Measurements from ENCODE around the gene ZNF821.
"Not testable (repeated sequence)": the region's sequence is repeated elsewhere in the genome, so short reads cannot be mapped to it uniquely, and the experiment has no call there.

ZNF821 gene

DNA sequence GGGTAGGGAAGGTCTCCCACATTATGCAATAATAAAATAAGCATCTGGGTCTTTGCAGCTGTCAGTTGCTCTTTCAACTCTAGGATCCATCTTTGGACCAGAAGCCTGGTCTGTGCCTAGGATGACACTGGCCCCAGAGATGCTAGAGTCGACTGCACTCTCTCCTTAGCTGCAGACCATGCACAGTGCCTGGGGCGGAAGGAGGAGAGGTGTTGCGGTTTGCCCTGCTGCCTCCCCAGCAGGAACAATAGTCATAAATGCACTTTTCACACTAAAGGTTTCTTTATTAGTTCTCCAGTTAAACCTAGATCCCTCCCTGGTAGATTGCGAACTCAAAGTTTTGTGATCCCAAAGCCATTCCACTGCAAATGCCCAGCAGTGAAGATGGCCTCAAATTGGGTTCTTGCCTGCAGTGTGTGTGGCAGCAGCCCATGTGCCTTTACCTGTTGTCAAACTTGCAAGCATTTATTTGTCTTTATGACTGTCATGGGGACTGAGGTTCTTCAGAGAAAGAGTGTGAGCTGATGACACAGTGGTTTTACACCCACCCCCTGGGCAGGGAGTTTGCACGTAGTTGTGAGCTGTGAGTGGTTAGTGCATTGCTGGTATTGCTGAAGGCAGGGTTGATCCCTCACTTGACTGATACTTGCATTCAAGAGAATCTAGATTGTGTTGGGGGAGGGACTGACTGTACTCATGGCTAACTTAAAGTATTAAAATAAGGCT, 27.9 kb downstream of the ZNF821 start:
- no peak for DNase-seq

DNA sequence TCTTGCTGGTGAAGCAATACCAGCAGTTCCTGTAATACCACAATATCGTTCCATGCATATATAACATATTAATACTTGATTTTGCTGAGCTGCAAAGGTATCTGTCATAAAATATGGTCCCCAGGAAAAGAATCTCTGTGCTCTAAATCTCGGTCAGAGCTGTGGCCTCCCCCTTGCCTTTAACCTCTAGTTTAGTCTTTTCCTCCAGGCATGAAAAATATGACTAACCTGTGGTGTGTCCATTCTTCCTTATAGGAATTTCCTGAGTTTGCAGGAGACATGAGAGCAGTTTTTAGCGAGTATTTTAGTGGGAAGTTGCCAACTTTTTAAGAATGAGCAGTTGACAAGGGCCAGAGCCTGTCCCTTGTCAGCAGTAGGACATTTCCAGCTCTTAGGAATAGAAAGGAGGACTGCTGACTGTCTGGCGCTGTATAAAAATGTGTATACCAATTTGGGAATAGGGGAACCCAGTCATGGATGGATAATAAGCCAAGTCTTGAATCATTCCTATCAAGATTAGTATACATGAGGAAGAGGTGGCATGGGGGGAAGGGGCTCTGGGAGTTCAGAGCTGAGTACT, 29.5 kb downstream of the ZNF821 start:
- no peak for DNase-seq

DNA sequence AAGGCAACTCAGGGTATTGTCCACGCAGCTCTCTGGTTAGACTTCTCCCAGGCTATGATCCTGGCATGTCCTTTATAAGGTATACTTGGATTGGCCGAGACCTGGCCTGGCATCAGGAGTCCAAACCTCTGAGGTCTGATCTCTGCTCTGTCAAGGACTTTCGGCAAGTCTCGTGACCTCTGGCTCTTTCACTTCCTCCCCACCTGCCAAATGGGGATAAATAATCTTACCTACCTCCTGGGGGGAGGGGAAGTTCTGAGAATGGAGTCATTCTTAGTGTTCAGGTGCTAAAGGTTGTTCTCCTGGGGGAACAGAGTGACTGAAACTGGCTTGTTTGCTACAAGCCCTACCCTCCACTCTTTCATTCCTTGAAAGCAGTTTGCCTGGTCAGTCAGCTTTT, 30.6 kb downstream of the ZNF821 start:
- DNase-seq = no peak

DNA sequence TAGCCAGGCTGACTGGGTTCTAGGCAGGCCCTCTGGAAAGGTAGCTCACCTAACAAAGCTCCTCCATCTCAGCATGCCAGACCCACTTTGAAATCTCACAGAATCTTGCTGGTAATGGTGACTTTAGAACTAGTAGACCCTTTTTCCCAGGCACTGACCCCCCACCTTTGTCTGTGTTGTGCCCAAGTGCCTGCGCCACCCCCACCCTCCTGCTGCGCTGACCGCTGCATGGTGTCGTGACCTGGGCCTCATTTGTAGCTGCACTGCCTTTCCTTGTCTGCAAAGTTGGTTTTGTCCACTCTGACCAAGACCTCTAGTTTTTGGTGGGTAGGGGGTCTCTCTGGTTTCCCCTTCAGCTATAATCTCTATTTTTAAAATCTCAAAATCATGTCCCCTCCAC, 31.4 kb downstream of the ZNF821 start:
- DNase-seq = no peak

DNA sequence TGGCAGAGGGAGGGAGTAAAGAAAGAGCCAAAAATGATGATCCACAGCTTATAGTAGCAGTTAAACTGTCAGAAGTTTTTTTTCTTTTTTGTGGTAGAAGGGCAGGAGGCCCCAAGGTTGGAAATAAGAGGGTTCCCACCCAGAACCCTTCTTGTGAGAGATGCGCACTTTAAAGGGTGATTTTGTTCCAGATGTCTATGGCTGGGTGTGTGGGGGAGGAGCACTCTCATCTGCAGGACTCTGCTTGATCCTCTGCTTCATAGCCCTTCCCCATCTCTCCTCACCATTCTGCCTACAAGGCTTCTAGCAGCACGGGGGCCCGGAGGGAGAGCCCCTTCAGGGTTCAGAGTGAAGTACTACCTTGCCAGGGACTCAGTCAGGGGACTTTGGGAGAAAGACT, 31.8 kb downstream of the ZNF821 start:
- DNase-seq = no peak

DNA sequence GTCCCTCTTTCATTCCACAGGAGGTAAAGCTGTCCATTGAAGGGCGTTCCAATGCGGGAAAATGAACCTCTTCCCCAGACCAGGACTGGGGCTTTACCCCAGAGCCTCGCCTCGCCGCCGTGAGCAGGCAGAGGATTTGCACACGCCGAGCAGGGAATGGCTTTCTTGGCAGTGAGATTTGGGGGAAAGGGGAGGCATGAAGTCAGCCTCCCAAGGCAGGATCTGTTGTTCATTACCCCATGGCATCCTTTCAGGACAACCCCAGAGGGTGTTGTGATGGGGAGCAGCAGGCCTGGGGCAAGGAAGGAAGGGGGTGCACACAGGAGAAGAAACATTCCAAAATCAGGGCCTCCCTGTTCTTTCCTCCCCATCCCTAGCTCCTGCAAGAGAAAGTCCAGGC, 32.2 kb downstream of the ZNF821 start:
- DNase-seq = no peak

GRCh38 chr16:71848622-71849021, 35.4 kb downstream of the ZNF821 start:
- no peak for DNase-seq

DNA sequence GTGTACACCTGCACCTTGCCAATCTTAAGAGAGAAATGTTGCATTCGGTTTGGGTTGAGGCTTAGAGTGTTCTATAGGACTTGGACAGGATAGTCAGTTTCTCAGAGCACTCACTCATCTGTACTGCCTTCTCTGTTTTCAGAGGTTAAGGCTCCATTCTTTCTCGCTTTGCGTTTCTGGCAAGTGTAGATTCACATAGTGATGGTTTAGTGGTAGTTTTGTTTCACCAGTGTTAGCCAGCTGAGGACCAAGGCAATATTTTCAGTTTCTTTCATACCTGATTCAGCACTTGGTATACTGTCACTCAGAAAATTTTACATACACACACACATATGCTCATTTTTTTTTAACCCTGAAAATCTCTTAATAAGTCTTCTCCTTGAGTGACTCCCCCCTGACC, 36.9 kb downstream of the ZNF821 start:
- DNase-seq = no peak

DNA sequence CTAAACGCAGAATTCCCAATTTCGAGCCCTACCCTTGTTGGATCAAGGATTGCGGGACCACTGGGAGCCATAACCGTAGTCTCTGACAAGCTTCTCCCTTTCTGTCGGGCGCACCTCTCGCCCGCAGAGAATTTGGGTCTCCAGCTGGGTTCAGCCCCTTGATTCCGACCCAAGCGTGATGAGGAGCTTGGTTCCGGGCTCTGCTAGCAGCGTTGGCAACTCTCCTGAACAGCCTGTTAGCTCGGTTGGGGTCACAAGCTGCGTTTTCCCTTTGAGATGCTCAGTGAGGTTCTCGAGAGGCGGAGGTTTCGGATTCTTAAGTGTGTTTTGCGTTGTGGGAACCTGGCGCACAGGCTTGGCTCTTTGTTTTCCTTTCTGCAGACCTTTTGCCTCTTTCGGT, 37.6 kb downstream of the ZNF821 start:
- DNase-seq = no peak

- DNase-seq = peak; percentile 92
These were observed 38.1 kb downstream of the ZNF821 start, which contains the start of gene ATXN1L for GRCh38 chr16:71845639-71846430. ATXN1L (plus strand) TSS chr16:71845976; CDS start chr16:71849741, 3,765 bp downstream.

- DNase-seq = no peak
These were observed 40.4 kb downstream of the ZNF821 start for GRCh38 chr16:71843572-71843971.

DNA sequence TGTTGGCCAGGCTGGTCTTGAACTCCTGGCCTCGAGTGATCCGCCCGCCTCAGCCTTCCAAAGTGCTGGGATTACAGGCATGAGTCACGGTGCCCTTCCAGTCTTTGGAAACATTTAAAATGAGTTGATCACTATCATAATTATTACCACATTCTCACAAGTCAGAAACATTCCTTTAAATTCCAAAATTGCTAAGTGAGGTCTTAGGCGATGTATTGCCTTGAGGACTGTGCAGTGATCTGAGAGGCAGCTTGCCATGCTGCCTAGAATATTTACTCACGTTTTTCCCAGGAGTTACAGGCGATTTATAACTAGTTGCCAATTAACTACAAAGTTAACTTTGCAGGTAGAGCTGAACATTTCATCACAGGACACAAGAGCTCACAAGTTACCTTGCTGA, 43.9 kb downstream of the ZNF821 start:
- no peak for DNase-seq

- no peak for DNase-seq
These were observed 46.8 kb downstream of the ZNF821 start for GRCh38 chr16:71837150-71837549.

DNA sequence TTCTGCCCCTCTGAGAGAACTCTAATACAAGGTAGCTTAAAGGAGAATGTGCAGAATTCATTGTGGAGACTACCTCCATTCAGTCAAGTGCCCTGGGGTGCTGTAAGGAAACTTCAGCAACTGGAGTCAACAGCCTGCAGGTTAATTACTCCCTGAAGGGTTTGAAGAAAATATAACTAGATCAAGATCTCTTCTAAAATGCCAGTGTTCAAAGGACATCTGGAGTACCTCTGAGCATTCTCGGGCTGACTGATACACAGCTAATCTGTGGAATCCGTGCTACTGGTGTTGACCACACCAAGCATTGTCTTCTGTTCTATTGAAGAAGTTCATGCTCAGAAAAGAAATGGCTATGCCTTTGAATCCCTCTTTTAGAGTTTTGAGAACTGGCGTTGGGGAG, 49.7 kb downstream of the ZNF821 start:
- no peak for DNase-seq

- DNase-seq = not testable (repeated sequence)
These were observed 51.9 kb downstream of the ZNF821 start for GRCh38 chr16:71832112-71832511.

GRCh38 chr16:71831698-71832097, 52.3 kb downstream of the ZNF821 start:
- DNase-seq = not testable (repeated sequence)

- no peak for DNase-seq
These were observed 53.6 kb downstream of the ZNF821 start for GRCh38 chr16:71830359-71830758.

GRCh38 chr16:71826533-71827017, 57.4 kb downstream of the ZNF821 start:
- no peak for DNase-seq

DNA sequence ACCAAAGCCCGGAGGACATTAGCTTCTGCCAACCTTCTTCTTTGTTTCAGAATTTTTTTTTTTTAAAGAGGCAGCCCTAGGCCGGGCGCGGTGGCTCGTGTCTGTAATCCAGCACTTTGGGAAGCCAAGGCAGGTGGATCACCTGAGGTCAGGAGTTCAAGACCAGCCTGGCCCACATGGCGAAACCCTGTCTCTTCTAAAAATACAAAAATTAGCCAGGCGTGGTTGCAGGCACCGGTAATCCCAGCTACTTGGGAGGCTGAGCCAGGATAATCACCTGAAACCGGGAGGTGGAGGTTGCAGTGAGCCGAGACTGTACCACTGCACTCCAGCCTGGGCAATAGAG, 66.9 kb downstream of the ZNF821 start:
- not testable (repeated sequence) for DNase-seq

DNA sequence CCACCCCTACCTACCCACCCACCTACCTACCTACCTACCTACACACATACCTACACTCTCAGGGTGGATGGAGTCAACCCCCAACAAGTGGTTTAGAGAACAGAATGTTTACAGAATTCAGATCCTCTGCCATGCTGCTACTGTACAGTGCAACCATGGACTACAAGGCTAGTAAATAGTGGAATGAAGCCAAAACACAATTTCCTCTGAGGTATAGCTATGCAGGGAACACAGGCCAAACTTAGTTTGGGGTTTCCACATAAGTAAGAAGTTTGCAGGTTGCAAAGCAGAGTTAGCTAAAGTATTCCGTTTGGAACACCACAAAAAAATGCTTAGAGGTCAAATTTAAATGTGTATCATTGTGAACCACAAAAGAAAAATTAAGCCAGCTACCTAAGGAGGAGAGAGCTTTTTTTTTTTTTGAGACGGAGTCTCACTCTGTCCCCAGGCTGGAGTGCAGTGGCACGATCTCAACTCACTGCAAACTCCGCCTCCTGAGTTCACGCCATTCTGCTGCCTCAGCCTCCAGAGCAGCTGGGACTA, 72.7 kb downstream of the ZNF821 start:
- DNase-seq = no peak

GRCh38 chr16:71810155-71810530, 73.8 kb downstream of the ZNF821 start:
- not testable (repeated sequence) for DNase-seq

Measured in stimulated activated CD4-positive, alpha-beta T cell treated with anti-CD3 and anti-CD28 coated beads, Interleukin-4, amount 100 ng/mL, for 1 hour (primary cell).